Colonic mucosa (tissue), 4 donors: ENCODE data around the gene ARIH2. TPM values are rescaled to one million over a fixed set of nuclear protein-coding genes. Genes with fewer than 3 reads are reported as not detected.
A peak's percentile ranks its signal among the peaks of the same experiment; 100 is the strongest.

Experiments used
- DNase-seq: peaks from one replicate; pipeline ENCODE4 v3.0.0-alpha.2; 2020
- H3K27ac ChIP-seq: fragments of 200-600 bp; one replicate; pipeline ENCODE4 v1.8.0; 2021
- H3K27me3 ChIP-seq: fragments of 200-600 bp; one replicate; pipeline ENCODE4 v1.8.0; 2021
- H3K36me3 ChIP-seq: fragments of 200-600 bp; one replicate; pipeline ENCODE4 v1.8.0; 2021
- H3K4me1 ChIP-seq: fragments of 200-600 bp; one replicate; pipeline ENCODE4 v1.8.0; 2021; ENCODE audit warnings: mild to moderate bottlenecking
- H3K4me3 ChIP-seq: fragments of 200-600 bp; one replicate; pipeline ENCODE4 v1.8.0; 2021
- H3K9ac ChIP-seq, 2 donors: one replicate each; pipeline ENCODE4 v1.7.0; 2013; ENCODE audit warnings: control low read depth in 2 of 2, low read depth in 2 of 2, low read length in 2 of 2
- H3K9me3 ChIP-seq: fragments of 200-600 bp; one replicate; pipeline ENCODE4 v1.8.0; 2021
- CTCF ChIP-seq: fragments of 200-600 bp; IDR thresholded peaks from one replicate; pipeline ENCODE4 v1.8.0; 2022; ENCODE audit warnings: antibody characterized with exemption, mild to moderate bottlenecking
- intact Hi-C: fragments of 100-400 bp; cut with DNase I; formaldehyde crosslinking; loops from one replicate; pipeline ENCODE4 v1.14.1; 2022
- total RNA-seq, 2 donors: library from RNA; stranded (reverse); fragmentation: NEBNext Ultra II Directional in 1 of 2; extraction: Animal tissue kit (Norgen Biotek cat#: 25700) in 1 of 2; gene quantifications; one replicate each; pipeline ENCODE4 v1.2.1, GENCODE V29; 2021
- donor health status: healthy.
- donor health status: DM: no; HTN: no; CAD: no.
- donor health status: DM: no; HTN: no; CAD: no.

ARIH2 gene
- total RNA-seq, 2 donors from 2014 or later = 55.6 to 77.4 TPM

- Histone ChIP-seq H3K4me3 (peak overlapping the region; percentile 99), H3K27me3 (no peaks in the 10 kb centered on the region), H3K36me3 (no peaks in the 10 kb centered on the region), H3K4me1 (peaks cover 16% of the 10 kb centered on the region), H3K9ac (peak overlapping the region; percentile 88 to 96), H3K27ac (peak overlapping the region; percentile 94), H3K9me3 (no peaks in the 10 kb centered on the region)
- peak; percentile 64 for DNase-seq
- no peak for TF ChIP-seq CTCF
- intact Hi-C loops = no loop called here
These were observed 72.2 kb downstream of the ARIH2 start for GRCh38 chr3:48990636-48991469.

- Histone ChIP-seq H3K4me1 (peaks cover 16% of the 10 kb centered on the region), H3K27me3 (no peaks in the 10 kb centered on the region), H3K9me3 (no peaks in the 10 kb centered on the region), H3K4me3 (no peak overlapping the region), H3K27ac (no peak overlapping the region), H3K36me3 (no peaks in the 10 kb centered on the region), H3K9ac (peak overlapping the region in 1 of 2 donors; percentile 88)
- intact Hi-C loops = no loop called here
- TF ChIP-seq CTCF = no peak
- no peak for DNase-seq
These were observed 73.4 kb downstream of the ARIH2 start for GRCh38 chr3:48991851-48992545.

GRCh38 chr3:48993834-48994233 is 75.2 kb downstream of the ARIH2 start:
- no peaks in the 10 kb centered on the region for H3K9me3 ChIP-seq
- no peak for TF ChIP-seq CTCF
- no peak overlapping the region for H3K4me3 ChIP-seq
- peaks cover 15% of the 10 kb centered on the region for H3K4me1 ChIP-seq
- H3K36me3 ChIP-seq = no peaks in the 10 kb centered on the region
- intact Hi-C loops = no loop called here
- H3K27me3 ChIP-seq = no peaks in the 10 kb centered on the region
- no peak for DNase-seq
- H3K27ac ChIP-seq = no peak overlapping the region
- no peak overlapping the region for H3K9ac ChIP-seq

- no peak overlapping the region for H3K27ac ChIP-seq
- intact Hi-C loops = no loop called here
These were observed 78.0 kb downstream of the ARIH2 start for GRCh38 chr3:48996640-48997039.

More at GRCh38 chr3:48996640-48997039, 78.0 kb downstream of the ARIH2 start:
- Histone ChIP-seq H3K27me3 (no peaks in the 10 kb centered on the region), H3K9me3 (no peaks in the 10 kb centered on the region), H3K9ac (no peak overlapping the region), H3K4me3 (no peak overlapping the region), H3K36me3 (no peaks in the 10 kb centered on the region), H3K4me1 (peaks cover under 1% of the 10 kb centered on the region)
- no peak for TF ChIP-seq CTCF
- DNase-seq = no peak
